ENCODE data around the gene RNF217. TPM values are rescaled to one million over a fixed set of nuclear protein-coding genes. Genes with fewer than 3 reads are reported as not detected.

RNF217 gene
- total RNA-seq, 1 experiment from 2014 or later = 37.7 TPM

DNA sequence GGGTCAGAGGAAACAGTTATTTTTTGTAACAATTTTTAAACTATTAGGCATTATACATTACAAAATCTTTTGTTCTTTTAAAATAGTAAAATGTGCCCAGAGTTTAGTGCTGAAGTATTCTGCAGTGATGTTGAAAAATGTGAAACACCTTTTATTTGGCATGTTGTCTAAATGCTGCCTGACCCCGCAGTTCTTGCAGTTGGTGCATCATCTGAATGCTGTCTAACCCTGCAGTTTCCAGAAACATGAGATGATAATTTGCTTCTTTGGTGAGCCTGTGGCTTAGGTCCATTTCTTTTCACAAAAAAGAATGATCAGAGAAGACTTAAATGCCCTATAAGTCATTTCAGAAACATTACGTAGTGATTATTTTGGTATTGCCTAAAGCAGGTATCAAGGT lies 82.4 kb downstream of the RNF217 start:
- in situ Hi-C loops (cut with HindIII; ENCODE audit: low pct_unique_long_range_greater_than_20kb, low sequenced_read_pairs) (no loop called here), intact Hi-C loops (cut with micrococcal nuclease; ENCODE audit: unreplicated experiment) (no loop called here)
- no peak overlapping the region for H3K4me3 ChIP-seq (ENCODE audit: low read depth in 2 of 2, low read length in 2 of 2)
- no peaks in the 10 kb centered on the region for H3K27me3 ChIP-seq (ENCODE audit: control insufficient read depth, insufficient read depth, low read length)
- ChIA-PET CTCF (no interaction called here), POLR2A (no interaction called here)
- H3K27ac ChIP-seq (ENCODE audit: low read length) = no peak overlapping the region
- H3K4me1 ChIP-seq (ENCODE audit: control insufficient read depth, insufficient read depth, low read length) = no peaks in the 10 kb centered on the region
- DNase-seq (ENCODE audit: low read depth, low spot score) (no peak), ATAC-seq (no peak)
- TF ChIP-seq SIN3A (IDR thresholded peaks at IDR 0.05; ENCODE audit: borderline replicate concordance, insufficient read depth, low read depth, low read length) (no peak), POLR2AphosphoS5 (IDR thresholded peaks at IDR 0.05; ENCODE audit: low read depth, low read length) (no peak)
- TF ChIP-seq, protein P1, sequence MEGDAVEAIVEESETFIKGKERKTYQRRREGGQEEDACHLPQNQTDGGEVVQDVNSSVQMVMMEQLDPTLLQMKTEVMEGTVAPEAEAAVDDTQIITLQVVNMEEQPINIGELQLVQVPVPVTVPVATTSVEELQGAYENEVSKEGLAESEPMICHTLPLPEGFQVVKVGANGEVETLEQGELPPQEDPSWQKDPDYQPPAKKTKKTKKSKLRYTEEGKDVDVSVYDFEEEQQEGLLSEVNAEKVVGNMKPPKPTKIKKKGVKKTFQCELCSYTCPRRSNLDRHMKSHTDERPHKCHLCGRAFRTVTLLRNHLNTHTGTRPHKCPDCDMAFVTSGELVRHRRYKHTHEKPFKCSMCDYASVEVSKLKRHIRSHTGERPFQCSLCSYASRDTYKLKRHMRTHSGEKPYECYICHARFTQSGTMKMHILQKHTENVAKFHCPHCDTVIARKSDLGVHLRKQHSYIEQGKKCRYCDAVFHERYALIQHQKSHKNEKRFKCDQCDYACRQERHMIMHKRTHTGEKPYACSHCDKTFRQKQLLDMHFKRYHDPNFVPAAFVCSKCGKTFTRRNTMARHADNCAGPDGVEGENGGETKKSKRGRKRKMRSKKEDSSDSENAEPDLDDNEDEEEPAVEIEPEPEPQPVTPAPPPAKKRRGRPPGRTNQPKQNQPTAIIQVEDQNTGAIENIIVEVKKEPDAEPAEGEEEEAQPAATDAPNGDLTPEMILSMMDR (IDR thresholded peaks at IDR 0.05) = no peak
- no TSS peak for BruUV-seq (replicated peaks)
- H3K36me3 ChIP-seq (ENCODE audit: control insufficient read depth, insufficient read depth, low read length) = no peaks in the 10 kb centered on the region
- no peaks in the 10 kb centered on the region for H3K9me3 ChIP-seq (ENCODE audit: control insufficient read depth, insufficient read depth, low read depth, low read length)

DNA sequence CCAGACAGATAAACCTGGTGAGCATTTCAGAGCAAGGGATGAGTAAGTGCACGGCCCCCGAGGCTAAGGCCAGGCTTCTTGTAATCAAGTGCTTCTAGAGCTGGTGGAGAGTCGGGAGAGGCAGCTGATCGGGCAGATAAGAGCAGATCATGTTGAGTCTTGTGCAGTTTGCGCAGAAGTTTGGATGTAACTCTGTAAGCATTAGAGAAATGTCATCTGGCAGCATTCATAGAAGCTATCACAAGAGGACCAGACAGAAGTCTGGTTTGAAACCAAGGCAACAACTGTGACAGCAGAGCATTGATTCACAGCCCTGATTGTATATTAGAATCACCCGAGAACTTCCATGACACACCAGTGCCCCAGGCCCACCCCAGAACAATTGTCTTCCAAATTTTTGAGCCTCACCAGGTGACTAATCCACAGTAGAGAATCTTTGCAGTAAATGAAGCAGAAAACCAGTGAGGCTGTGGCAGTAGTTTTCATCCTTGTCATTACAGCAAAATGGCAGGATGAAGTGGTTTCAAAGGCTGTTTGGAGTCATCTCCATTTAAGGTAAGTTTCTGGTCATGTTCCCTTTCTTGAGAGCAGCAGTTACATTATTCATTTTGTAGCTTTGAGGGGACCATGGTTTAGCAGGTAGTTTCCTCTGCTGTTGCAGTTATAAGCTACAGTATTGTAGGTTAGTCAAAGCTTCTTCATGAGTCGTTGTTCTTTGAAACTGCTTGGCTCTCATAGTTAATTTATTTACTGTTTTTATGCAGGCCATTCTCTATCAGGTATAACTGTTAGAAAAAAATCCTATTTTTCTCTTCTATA lies 84.1 kb downstream of the RNF217 start:
- intact Hi-C loops (cut with micrococcal nuclease; ENCODE audit: unreplicated experiment) = no loop called here
- no TSS peak for BruUV-seq (replicated peaks)
- no peaks in the 10 kb centered on the region for H3K9me3 ChIP-seq (ENCODE audit: control insufficient read depth, insufficient read depth, low read depth, low read length)
- ATAC-seq = no peak
- H3K36me3 ChIP-seq (ENCODE audit: control insufficient read depth, insufficient read depth, low read length) = no peaks in the 10 kb centered on the region
- POLR2A ChIA-PET = interaction anchor here (0.6 kb wide), 1 partner anchor 345 kb away, joined by 4 read pairs; no protein-coding TSS in a partner anchor
- H3K4me3 ChIP-seq (ENCODE audit: low read depth in 2 of 2, low read length in 2 of 2) = no peak overlapping the region
- no peak for TF ChIP-seq SIN3A (IDR thresholded peaks at IDR 0.05; ENCODE audit: borderline replicate concordance, insufficient read depth, low read depth, low read length)
- TF ChIP-seq, protein P2, sequence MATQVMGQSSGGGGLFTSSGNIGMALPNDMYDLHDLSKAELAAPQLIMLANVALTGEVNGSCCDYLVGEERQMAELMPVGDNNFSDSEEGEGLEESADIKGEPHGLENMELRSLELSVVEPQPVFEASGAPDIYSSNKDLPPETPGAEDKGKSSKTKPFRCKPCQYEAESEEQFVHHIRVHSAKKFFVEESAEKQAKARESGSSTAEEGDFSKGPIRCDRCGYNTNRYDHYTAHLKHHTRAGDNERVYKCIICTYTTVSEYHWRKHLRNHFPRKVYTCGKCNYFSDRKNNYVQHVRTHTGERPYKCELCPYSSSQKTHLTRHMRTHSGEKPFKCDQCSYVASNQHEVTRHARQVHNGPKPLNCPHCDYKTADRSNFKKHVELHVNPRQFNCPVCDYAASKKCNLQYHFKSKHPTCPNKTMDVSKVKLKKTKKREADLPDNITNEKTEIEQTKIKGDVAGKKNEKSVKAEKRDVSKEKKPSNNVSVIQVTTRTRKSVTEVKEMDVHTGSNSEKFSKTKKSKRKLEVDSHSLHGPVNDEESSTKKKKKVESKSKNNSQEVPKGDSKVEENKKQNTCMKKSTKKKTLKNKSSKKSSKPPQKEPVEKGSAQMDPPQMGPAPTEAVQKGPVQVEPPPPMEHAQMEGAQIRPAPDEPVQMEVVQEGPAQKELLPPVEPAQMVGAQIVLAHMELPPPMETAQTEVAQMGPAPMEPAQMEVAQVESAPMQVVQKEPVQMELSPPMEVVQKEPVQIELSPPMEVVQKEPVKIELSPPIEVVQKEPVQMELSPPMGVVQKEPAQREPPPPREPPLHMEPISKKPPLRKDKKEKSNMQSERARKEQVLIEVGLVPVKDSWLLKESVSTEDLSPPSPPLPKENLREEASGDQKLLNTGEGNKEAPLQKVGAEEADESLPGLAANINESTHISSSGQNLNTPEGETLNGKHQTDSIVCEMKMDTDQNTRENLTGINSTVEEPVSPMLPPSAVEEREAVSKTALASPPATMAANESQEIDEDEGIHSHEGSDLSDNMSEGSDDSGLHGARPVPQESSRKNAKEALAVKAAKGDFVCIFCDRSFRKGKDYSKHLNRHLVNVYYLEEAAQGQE (IDR thresholded peaks at IDR 0.05; ENCODE audit: insufficient read depth in 1 of 2, low read depth in 2 of 2, low read length in 1 of 2) = no peak
- TF ChIP-seq TCF7L2 (IDR thresholded peaks at IDR 0.05; ENCODE audit: low read depth, low read length) = no peak
- TF ChIP-seq, protein P1 (IDR thresholded peaks at IDR 0.05) = no peak
- TF ChIP-seq POLR2AphosphoS5 (IDR thresholded peaks at IDR 0.05; ENCODE audit: low read depth, low read length) = no peak
- no peak for DNase-seq (ENCODE audit: low read depth, low spot score)
- in situ Hi-C loops (cut with HindIII; ENCODE audit: low pct_unique_long_range_greater_than_20kb, low sequenced_read_pairs) = no loop called here
- H3K4me1 ChIP-seq (ENCODE audit: control insufficient read depth, insufficient read depth, low read length) = 0 out of 2 replicates have a peak, but pooled peaks cover 3% of the 10 kb centered on the region
- no peak overlapping the region for H3K27ac ChIP-seq (ENCODE audit: low read length)
- CTCF ChIA-PET = no interaction called here
- H3K27me3 ChIP-seq (ENCODE audit: control insufficient read depth, insufficient read depth, low read length) = no peaks in the 10 kb centered on the region
